ENCODE measurements around the gene EHMT2. TPM values are rescaled to one million over a fixed set of nuclear protein-coding genes. Genes with fewer than 3 reads are reported as not detected.

EHMT2 gene
- total RNA-seq, 2 experiments from 2014 or later: 45.5 to 46.0 TPM

DNA sequence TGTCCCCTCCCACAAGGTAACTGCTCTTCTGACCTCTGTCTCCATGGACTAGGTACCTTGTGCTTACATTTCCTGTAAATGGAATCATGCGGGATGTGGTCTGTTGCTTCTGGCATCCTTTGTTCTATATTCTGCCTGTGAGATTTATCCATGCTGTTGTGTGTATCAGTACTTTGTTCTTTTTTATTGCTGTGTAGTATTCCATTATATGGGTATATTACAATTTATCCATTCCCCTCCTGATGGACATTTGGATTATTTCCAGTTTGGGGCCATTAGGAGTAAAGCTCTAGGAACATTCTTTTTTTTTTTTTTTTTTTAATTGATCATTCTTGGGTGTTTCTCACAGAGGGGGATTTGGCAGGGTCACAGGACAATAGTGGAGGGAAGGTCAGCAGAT is 33.5 kb upstream of the EHMT2 start:
- H3K4me3 Mint-ChIP-seq: no peak overlapping the region
- ChIA-PET CTCF (interaction anchor here (0.6 kb wide), 1 partner anchor 22 kb away, joined by 3 read pairs; no protein-coding TSS in a partner anchor), POLR2A (no interaction called here)
- no peak for DNase-seq
- H3K27ac Mint-ChIP-seq: no peak overlapping the region
- H3K9me3 Mint-ChIP-seq: no peaks in the 10 kb centered on the region
- H3K4me1 Mint-ChIP-seq (ENCODE audit: low read depth): no peaks in the 10 kb centered on the region
- peaks cover 2% of the 10 kb centered on the region for H3K27me3 Mint-ChIP-seq
- no peaks in the 10 kb centered on the region for H3K36me3 Mint-ChIP-seq
- intact Hi-C loops (cut with micrococcal nuclease): no loop called here

DNA sequence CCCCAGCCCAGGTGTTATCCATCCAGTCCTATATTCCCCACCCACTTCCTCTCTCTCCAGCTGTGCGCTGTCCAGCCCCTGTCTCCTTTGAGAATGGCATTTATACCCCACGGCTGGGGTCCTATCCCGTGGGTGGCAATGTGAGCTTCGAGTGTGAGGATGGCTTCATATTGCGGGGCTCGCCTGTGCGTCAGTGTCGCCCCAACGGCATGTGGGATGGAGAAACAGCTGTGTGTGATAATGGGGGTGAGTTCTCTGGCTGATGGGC is 31.1 kb upstream of the EHMT2 start:
- CTCF ChIA-PET: interaction anchor here (0.5 kb wide), 1 partner anchor 15 kb away, joined by 3 read pairs; no protein-coding TSS in a partner anchor
- no peak overlapping the region for H3K27ac Mint-ChIP-seq
- H3K36me3 Mint-ChIP-seq: no peaks in the 10 kb centered on the region
- H3K9me3 Mint-ChIP-seq: no peaks in the 10 kb centered on the region
- intact Hi-C loops (cut with micrococcal nuclease): no loop called here
- no peak for DNase-seq
- H3K27me3 Mint-ChIP-seq: peaks cover 2% of the 10 kb centered on the region
- POLR2A ChIA-PET: no interaction called here
- no peak overlapping the region for H3K4me3 Mint-ChIP-seq
- H3K4me1 Mint-ChIP-seq (ENCODE audit: low read depth): no peaks in the 10 kb centered on the region

DNA sequence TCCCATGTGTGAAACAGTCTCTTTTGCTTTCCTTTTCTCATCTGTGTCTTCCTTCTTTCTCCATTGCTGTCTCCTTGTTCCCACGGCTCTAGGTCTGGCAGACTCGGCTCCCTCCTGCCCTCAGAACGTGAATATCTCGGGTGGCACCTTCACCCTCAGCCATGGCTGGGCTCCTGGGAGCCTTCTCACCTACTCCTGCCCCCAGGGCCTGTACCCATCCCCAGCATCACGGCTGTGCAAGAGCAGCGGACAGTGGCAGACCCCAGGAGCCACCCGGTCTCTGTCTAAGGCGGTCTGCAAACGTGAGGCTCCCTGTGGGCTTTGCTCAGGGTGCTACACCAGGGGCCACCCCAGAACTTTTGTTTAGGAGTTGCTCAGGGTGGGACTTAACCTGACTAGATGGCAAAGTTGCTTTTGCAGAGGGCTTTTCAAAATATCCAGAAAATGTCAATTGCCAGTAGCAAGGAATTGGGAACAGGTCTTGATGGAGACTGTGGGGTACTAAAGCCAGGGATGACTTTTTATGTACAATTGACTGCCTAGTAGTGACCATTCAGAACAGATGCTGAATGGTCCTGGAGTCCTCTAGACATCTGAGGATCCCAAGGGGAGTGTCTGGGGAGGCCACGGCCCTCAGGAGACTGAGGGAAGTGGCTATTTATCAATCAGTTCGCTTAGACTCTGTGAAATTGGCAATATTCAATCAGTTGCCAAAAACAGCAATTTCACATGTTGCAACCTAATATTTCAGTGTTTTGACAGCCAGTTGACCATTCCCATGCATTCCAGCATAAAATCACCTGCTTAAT is 30.6 kb upstream of the EHMT2 start:
- H3K36me3 Mint-ChIP-seq: no peaks in the 10 kb centered on the region
- ChIA-PET CTCF (no interaction called here), POLR2A (no interaction called here)
- DNase-seq: no peak
- no peaks in the 10 kb centered on the region for H3K27me3 Mint-ChIP-seq
- no peaks in the 10 kb centered on the region for H3K4me1 Mint-ChIP-seq (ENCODE audit: low read depth)
- no peak overlapping the region for H3K27ac Mint-ChIP-seq
- intact Hi-C loops (cut with micrococcal nuclease): no loop called here
- no peaks in the 10 kb centered on the region for H3K9me3 Mint-ChIP-seq
- H3K4me3 Mint-ChIP-seq: no peak overlapping the region

DNA sequence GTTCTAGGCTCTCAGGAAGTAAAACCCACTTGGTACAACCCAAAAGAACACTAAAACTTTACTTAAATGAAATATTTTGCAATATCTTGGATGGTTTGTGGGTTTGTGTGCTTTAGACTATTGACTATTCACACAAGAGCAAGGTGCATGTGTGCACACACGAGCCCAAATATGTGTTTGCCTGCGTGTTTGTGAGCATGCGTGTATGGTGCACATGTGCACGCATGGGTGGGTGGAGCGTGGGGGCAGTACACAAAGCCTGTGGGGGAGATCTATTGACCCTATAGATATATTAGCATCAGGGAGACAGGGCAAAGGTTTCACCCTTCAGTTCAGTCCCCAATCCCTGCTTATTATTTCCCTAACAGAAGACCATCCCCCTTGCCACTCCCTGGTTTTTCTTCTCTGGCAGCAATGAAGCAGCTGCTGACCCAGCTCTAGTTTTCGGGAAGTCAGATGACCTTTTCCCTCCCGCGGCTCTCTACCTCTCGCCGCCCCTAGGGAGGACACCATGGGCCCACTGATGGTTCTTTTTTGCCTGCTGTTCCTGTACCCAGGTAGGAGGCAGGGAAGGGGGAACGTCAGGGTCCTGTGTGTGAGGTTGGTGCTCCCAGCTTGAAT is 29.9 kb upstream of the EHMT2 start, which contains the start of gene C2:
TSS of gene C2 (plus strand) at position 476 of the 621 bp plus-strand sequence. CDS start at position 512, 36 bp downstream.
- POLR2A ChIA-PET: no interaction called here

DNA sequence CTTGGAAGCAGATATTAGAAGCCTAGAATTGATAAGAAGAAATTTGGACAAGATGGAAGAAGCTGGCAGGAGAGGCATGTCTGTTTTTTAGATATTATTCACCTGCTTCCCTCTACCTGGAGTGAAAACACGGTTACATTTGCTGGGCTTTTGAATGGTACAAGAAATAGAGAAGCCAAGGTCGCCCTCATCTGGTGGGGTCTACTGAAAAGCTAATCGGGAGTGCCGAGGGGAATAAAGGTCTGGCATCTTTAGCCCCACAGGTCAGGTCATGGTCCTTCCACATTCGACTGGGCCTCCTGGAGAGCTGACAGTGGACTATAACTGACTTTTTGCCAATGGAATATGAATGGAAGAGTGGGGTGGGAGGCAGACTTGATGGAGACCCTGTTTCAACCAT is 25.4 kb upstream of the EHMT2 start:
- POLR2A ChIA-PET: no interaction called here
- CTCF ChIA-PET: interaction anchor here (0.6 to 1.1 kb wide), 4 partner anchors 60 to 273 kb away, joined by 3 read pairs; no protein-coding TSS in a partner anchor
- no peaks in the 10 kb centered on the region for H3K4me1 Mint-ChIP-seq (ENCODE audit: low read depth)
- H3K36me3 Mint-ChIP-seq: no peaks in the 10 kb centered on the region
- H3K4me3 Mint-ChIP-seq: no peak overlapping the region
- peak; percentile 56 for DNase-seq
- H3K27me3 Mint-ChIP-seq: no peaks in the 10 kb centered on the region
- H3K9me3 Mint-ChIP-seq: no peaks in the 10 kb centered on the region
- intact Hi-C loops (cut with micrococcal nuclease): no loop called here
- no peak overlapping the region for H3K27ac Mint-ChIP-seq

More for the DNA sequence above, 29.9 kb upstream of the EHMT2 start, which contains the start of gene C2:
- Mint-ChIP-seq H3K4me1 (ENCODE audit: low read depth) (no peaks in the 10 kb centered on the region), H3K9me3 (no peaks in the 10 kb centered on the region), H3K27ac (no peak within 1 kb of the TSS), H3K27me3 (no peaks in the 10 kb centered on the region), H3K36me3 (no peaks in the 10 kb centered on the region), H3K4me3 (no peak within 1 kb of the TSS)
- no peak for DNase-seq
- intact Hi-C loops (cut with micrococcal nuclease): no loop called here
- CTCF ChIA-PET: no interaction called here

DNA sequence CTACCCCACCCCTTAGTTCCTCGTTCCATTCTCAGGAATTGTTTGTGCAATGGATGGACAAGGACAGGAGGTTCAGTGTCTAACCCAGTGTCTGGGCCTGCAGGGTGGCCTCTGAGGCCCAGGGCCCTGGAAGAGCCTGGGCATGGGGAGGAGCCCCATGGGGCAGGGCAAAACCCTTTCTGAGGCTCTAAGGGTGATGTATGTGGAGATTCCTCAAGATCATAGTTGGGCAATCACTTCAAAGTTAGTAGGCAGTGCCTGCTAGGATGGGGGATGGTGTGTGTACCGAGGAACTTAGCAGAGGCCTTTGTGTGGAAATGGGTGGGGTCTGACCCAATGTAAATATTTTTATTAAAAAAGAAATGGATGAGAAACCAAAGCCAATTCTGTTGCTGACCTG is 23.3 kb upstream of the EHMT2 start:
- intact Hi-C loops (cut with micrococcal nuclease): no loop called here

DNA sequence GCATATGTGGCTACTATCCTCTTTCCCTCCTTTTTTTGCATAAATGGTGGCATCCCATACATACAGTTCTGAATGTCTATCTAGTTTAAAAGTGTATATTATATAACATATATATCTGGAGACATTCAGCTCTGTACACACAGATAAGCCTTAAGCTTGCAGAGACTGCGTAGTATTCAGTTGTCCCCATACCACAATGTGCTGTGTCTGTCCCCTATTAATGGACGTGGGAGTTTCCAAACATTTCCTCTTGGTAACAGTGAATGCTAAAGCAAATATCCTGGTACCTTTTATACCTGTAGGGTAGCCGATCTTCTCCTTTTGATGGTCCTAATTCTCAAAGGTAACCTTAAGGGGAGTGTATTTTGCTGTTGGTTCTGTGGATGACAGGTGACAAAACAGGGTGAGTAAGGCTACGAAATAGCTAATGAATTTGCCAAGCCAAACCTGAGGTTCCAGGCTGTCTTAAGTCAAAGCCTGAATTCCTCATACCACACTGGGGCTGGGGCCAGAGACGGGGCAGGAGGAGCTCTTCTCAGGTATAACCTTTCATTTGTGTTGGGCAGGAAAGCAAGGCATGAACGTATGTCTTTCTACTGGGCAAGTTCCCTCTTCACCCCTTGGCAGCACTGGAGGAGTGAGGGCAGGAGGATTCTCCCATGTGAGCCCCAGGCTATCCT is 22.3 kb upstream of the EHMT2 start:
- H3K4me3 Mint-ChIP-seq: no peak overlapping the region
- H3K27me3 Mint-ChIP-seq: peaks cover 3% of the 10 kb centered on the region
- no peaks in the 10 kb centered on the region for H3K9me3 Mint-ChIP-seq
- no peak for DNase-seq
- CTCF ChIA-PET: interaction anchor here (1.4 kb wide), 1 partner anchor 33 kb away, joined by 3 read pairs; no protein-coding TSS in a partner anchor
- no peaks in the 10 kb centered on the region for H3K4me1 Mint-ChIP-seq (ENCODE audit: low read depth)
- no peak overlapping the region for H3K27ac Mint-ChIP-seq
- intact Hi-C loops (cut with micrococcal nuclease): no loop called here
- no peaks in the 10 kb centered on the region for H3K36me3 Mint-ChIP-seq
- POLR2A ChIA-PET: no interaction called here

More for the DNA sequence above, 23.3 kb upstream of the EHMT2 start:
- CTCF ChIA-PET: no interaction called here
- Mint-ChIP-seq H3K36me3 (no peaks in the 10 kb centered on the region), H3K4me3 (no peak overlapping the region), H3K27me3 (peaks cover 2% of the 10 kb centered on the region), H3K9me3 (no peaks in the 10 kb centered on the region), H3K27ac (no peak overlapping the region), H3K4me1 (ENCODE audit: low read depth) (no peaks in the 10 kb centered on the region)
- POLR2A ChIA-PET: no interaction called here
- DNase-seq: no peak

DNA sequence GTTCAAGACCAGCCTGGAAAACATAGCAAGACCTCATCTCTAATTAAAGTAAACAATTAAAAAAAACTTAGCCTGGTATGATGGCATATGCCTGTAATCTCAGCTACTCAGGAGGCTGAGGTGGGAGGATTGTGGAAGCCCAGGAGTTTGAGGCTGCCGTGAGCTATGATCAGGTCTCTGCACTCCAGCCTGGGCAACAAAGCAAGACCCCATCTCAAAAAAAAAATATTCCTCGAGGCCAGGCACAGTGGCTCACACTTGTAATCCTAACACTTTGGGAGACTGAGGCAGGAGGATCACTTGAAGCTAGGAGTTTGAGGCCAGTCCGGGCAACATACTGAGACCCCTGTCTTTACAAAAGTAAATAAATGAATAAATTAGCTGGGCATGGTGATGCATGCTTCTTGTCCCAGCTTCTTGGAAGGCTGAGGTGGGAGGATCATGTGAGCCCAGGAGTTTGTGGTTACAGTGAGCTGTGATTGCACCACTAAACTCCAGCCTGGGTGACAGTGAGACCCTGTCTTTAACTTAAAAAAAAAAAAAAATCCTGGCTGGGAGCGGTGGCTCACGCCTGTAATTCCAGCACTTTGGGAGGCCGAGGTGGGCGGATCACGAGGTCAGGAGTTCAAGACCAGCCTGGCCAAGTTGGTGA is 20.7 kb upstream of the EHMT2 start:
- ChIA-PET POLR2A (interaction anchor here (0.8 kb wide), 1 partner anchor 260 kb away, joined by 4 read pairs; no protein-coding TSS in a partner anchor), CTCF (no interaction called here)
- Mint-ChIP-seq H3K4me3 (no peak overlapping the region), H3K36me3 (no peaks in the 10 kb centered on the region), H3K27me3 (peaks cover 3% of the 10 kb centered on the region), H3K27ac (no peak overlapping the region), H3K9me3 (no peaks in the 10 kb centered on the region), H3K4me1 (ENCODE audit: low read depth) (no peaks in the 10 kb centered on the region)
- intact Hi-C loops (cut with micrococcal nuclease): no loop called here
- DNase-seq: no peak

DNA sequence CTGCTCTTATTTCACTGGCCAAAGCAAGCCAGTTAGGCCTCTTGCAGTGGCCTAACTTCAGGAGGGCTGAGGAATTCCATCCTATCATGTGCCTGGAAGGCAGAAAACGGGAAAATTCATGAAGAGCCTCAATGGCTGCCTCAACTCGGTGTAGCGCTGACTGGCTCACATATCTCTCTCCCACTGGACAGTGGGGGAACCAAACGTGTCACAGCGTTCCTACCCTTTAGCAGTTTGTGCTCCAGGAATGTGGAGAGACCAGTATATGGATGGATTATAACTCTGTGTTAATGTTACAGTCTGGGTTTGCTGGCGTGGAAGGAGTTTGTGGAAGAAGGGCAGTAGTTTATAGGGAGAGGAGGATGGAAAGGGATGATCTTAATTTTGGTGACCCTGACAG is 18.3 kb upstream of the EHMT2 start:
- Mint-ChIP-seq H3K27me3 (peaks cover 3% of the 10 kb centered on the region), H3K36me3 (no peaks in the 10 kb centered on the region), H3K4me3 (no peak overlapping the region), H3K4me1 (ENCODE audit: low read depth) (peaks cover 4% of the 10 kb centered on the region), H3K27ac (no peak overlapping the region), H3K9me3 (no peaks in the 10 kb centered on the region)
- ChIA-PET CTCF (no interaction called here), POLR2A (no interaction called here)
- intact Hi-C loops (cut with micrococcal nuclease): no loop called here
- DNase-seq: no peak

DNA sequence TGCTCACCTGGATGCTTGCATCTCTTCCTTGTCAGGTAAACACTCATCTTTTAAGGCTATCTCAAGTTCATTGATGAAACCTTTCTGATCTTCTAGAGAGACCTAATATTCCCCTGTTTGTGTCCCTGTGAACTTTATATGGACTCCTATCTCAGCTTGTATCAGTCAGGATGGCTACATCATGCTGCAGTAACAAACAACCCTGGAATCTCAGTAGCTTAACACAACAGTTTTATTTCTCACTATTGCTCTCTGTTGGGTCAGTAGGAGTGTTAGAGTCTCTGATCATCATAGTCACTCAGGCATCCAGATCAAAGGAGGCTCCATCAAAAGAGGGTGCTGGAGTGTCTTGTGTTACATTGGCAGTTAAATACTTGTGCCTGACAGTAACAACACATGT is 17.9 kb upstream of the EHMT2 start:
- CTCF ChIA-PET: no interaction called here
- intact Hi-C loops (cut with micrococcal nuclease): no loop called here
- Mint-ChIP-seq H3K27me3 (peaks cover 3% of the 10 kb centered on the region), H3K27ac (no peak overlapping the region), H3K36me3 (no peaks in the 10 kb centered on the region), H3K4me1 (ENCODE audit: low read depth) (peaks cover 6% of the 10 kb centered on the region), H3K4me3 (no peak overlapping the region), H3K9me3 (no peaks in the 10 kb centered on the region)
- no peak for DNase-seq
- POLR2A ChIA-PET: no interaction called here

DNA sequence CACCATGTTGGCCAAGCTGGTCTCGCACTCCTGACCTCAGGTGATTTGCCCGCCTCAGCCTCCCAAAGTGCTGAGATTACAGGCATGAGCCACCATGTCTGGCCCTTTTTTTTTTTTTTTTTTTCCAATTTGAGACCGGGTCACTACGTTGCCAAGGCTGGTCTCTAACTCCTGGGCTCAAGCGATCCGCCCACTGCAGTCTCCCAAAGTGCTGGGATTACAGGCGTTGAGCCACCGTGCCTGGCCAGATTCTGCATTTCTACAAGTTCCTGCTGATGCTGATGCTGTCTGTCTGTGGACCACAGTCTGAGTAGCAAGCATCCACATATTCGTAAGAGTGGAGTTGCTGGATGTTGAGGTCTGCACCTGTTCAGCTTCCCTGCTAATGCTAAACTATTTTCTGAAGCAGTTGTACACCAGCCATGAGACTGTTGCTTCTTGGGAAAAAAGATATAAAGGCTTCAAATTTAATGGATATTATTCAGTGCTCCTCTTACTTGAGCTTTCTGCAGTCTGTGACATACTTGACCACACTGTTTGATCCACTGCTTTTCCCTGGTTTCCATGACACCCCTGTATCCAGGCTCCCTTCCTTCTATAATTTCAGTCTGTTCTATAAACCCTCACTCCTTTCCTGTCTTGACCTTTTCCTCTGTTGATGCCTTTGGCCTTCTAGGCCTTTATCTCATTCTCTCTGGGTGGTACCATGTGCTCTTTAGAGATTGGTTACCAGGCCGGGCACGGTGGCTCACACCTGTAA is 14.5 kb upstream of the EHMT2 start:
- H3K4me1 Mint-ChIP-seq (ENCODE audit: low read depth): peaks cover 12% of the 10 kb centered on the region
- H3K9me3 Mint-ChIP-seq: no peaks in the 10 kb centered on the region
- no peak for DNase-seq
- ChIA-PET POLR2A (interaction anchor here (1.1 kb wide), 1 partner anchor 14 kb away, joined by 3 read pairs; the partner anchor contains the start of gene EHMT2), CTCF (interaction anchor here (1.4 kb wide), 1 partner anchor 8 kb away, joined by 3 read pairs; no protein-coding TSS in a partner anchor)
- H3K4me3 Mint-ChIP-seq: no peak overlapping the region
- no peaks in the 10 kb centered on the region for H3K36me3 Mint-ChIP-seq
- intact Hi-C loops (cut with micrococcal nuclease): no loop called here
- peaks cover 3% of the 10 kb centered on the region for H3K27me3 Mint-ChIP-seq
- no peak overlapping the region for H3K27ac Mint-ChIP-seq

Data from activated CD4-positive, alpha-beta memory T cell treated with anti-CD3 and anti-CD28 coated beads for 36 hours (primary cell).